Fibroblast of lung (primary cell): Measurements from ENCODE around the gene TMEM40. TPM values are rescaled to one million over a fixed set of nuclear protein-coding genes. Genes with fewer than 3 reads are reported as not detected.
"Not testable (repeated sequence)": the region's sequence is repeated elsewhere in the genome, so short reads cannot be mapped to it uniquely, and the experiment has no call there.

Source experiments
- DNase-seq, 2 donors: peaks; one replicate each; pipeline versions ENCODE4 v3.0.0 to v3.0.0-alpha.2; 2010; ENCODE audit warnings: low read depth in 2 of 2
- H2AFZ ChIP-seq: 2 replicates; pipeline ENCODE4 v1.5.1; 2012; ENCODE audit warnings: low read length, control low read depth, inconsistent platforms
- H3K27ac ChIP-seq: 2 replicates; pipeline ENCODE4 v1.5.1; 2011; ENCODE audit warnings: low read length, control low read depth; ENCODE audit not compliant: insufficient read depth
- H3K27me3 ChIP-seq: 2 replicates; pipeline ENCODE4 v1.5.1; 2011; ENCODE audit warnings: mild to moderate bottlenecking, low read length; ENCODE audit not compliant: control insufficient read depth, insufficient read depth
- H3K36me3 ChIP-seq: 2 replicates; pipeline ENCODE4 v1.5.1; 2011; ENCODE audit warnings: low read length; ENCODE audit not compliant: control insufficient read depth, insufficient read depth
- H3K4me1 ChIP-seq: 2 replicates; pipeline ENCODE4 v1.5.1; 2011; ENCODE audit warnings: low read length; ENCODE audit not compliant: control insufficient read depth, insufficient read depth; ENCODE audit errors: extremely low read depth
- H3K4me2 ChIP-seq: 2 replicates; pipeline ENCODE4 v1.5.1; 2011; ENCODE audit warnings: low read length, control low read depth; ENCODE audit not compliant: insufficient read depth; ENCODE audit errors: extremely low read depth
- H3K4me3 ChIP-seq, 4 experiments: fragments of 200-600 bp in 1 of 4; sonication (generic) in 1 of 4; replicated peaks in 1 of 4; 2 replicates each; pipeline ENCODE4 v1.5.1; 2011 to 2016; ENCODE audit warnings: low read length in 4 of 4, low read depth in 3 of 4, mild to moderate bottlenecking in 3 of 4, control low read depth in 2 of 4, inconsistent platforms in 1 of 4, mixed read lengths in 1 of 4; ENCODE audit not compliant: insufficient read depth in 1 of 4; ENCODE audit errors: control extremely low read depth in 1 of 4
- H3K79me2 ChIP-seq: 2 replicates; pipeline ENCODE4 v1.5.1; 2012; ENCODE audit warnings: mild to moderate bottlenecking, low read length, inconsistent platforms; ENCODE audit not compliant: control insufficient read depth, insufficient read depth
- H3K9ac ChIP-seq: 2 replicates; pipeline ENCODE4 v1.5.1; 2011; ENCODE audit warnings: mild to moderate bottlenecking, low read length, control low read depth; ENCODE audit not compliant: insufficient read depth
- H3K9me3 ChIP-seq: 2 replicates; pipeline ENCODE4 v1.5.1; 2012; ENCODE audit warnings: low read depth, low read length; ENCODE audit not compliant: control insufficient read depth, insufficient read depth
- H4K20me1 ChIP-seq: 2 replicates; pipeline ENCODE4 v1.5.1; 2011; ENCODE audit warnings: low read length; ENCODE audit not compliant: control insufficient read depth, insufficient read depth; ENCODE audit errors: extremely low read depth
- EZH2 ChIP-seq: IDR thresholded peaks from 2 replicates; pipeline ENCODE4 v1.5.1; 2012; ENCODE audit warnings: low read length, control low read depth, mild to moderate bottlenecking; ENCODE audit errors: missing control alignments
- polyA plus RNA-seq, 2 donors: library from polyadenylated mRNA; depleted of rRNA in 1 of 2; stranded (reverse) in 1 of 2; unstranded in 1 of 2; fragments of >200 nt; gene quantifications; 2 replicates each; pipeline ENCODE4 v1.2.1, GENCODE V29; 2011 to 2012; ENCODE audit warnings: missing spikeins in 1 of 2
- total RNA-seq: library from RNA; depleted of rRNA; stranded (reverse); fragments of >200 nt; gene quantifications from 2 replicates; pipeline ENCODE4 v1.2.1, GENCODE V29; 2014
- TF ChIP-seq, protein P1 (sequence below), 2 donors: IDR thresholded peaks in 1 of 2; conservative IDR thresholded peaks in 1 of 2; 1 replicate in 1 of 2; 2 replicates in 1 of 2; pipeline ENCODE4 v1.5.1; 2011 to 2012; ENCODE audit warnings: low read length in 2 of 2, control low read depth in 1 of 2, inconsistent platforms in 1 of 2, low read depth in 1 of 2, mild to moderate bottlenecking in 1 of 2

The TMEM40 gene
- total and polyA plus RNA-seq, 2 donors (not counting 1 experiment from before 2014, with no cell fraction given) = under 0.01 to 0.33 TPM

DNA sequence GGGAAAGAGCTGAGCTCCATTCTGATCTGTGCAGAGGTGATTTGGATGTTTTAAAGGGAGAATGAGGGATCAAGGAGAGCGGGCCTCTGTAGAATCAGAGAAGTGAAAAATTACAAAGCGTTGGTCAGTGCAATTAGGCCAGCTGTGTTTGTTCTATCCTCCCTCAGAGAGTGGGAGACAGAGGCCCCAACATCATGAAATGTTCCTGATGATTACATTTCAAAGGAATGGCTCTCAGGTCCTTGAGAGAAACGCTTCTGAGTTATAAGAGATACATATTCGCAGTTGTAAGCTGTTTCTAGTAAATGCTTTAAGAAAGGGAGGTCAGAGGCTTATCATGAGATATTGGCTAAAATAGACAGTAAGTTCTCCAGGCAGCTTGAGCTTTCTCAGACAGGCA is 21.7 kb upstream of the TMEM40 start:
- no peak for TF ChIP-seq EZH2
- H3K27ac ChIP-seq = no peak overlapping the region
- H3K36me3 ChIP-seq = no peaks in the 10 kb centered on the region
- no peak overlapping the region for H3K9ac ChIP-seq
- no peaks in the 10 kb centered on the region for H3K79me2 ChIP-seq
- H3K4me3 ChIP-seq = no peak overlapping the region
- no peak overlapping the region for H2AFZ ChIP-seq
- no peaks in the 10 kb centered on the region for H3K4me1 ChIP-seq
- H3K4me2 ChIP-seq = no peak overlapping the region
- no peaks in the 10 kb centered on the region for H4K20me1 ChIP-seq
- H3K9me3 ChIP-seq = no peaks in the 10 kb centered on the region
- peaks cover 9% of the 10 kb centered on the region for H3K27me3 ChIP-seq
- DNase-seq = peak in 1 of 2 donors; percentile 36

DNA sequence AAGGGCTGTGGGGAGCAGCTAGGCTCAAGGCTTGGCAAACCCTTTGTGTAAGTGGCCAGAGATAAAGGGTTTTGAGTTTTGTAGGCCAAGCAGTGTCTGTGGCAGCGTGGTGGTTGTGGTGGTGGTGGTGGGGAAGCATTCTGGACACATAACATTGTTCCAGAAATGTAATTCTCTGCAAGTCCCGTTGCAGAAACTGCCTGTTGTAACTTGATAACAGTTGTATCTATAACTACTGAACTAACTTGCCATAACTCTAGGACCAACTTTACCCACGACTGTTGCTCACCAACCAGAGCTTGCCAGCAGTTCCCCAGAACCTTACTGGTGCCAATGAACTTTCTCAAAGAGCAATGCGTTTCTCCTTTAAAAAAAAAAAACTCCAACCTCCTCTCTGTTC is 18.1 kb upstream of the TMEM40 start:
- Histone ChIP-seq H3K79me2 (no peaks in the 10 kb centered on the region), H3K4me2 (no peak overlapping the region), H2AFZ (no peak overlapping the region), H3K4me3 (no peak overlapping the region), H3K9ac (no peak overlapping the region), H3K4me1 (no peaks in the 10 kb centered on the region), H3K27me3 (peaks cover 6% of the 10 kb centered on the region), H3K27ac (no peak overlapping the region), H3K9me3 (no peaks in the 10 kb centered on the region), H3K36me3 (no peaks in the 10 kb centered on the region), H4K20me1 (no peaks in the 10 kb centered on the region)
- DNase-seq = no peak
- TF ChIP-seq, protein P1, sequence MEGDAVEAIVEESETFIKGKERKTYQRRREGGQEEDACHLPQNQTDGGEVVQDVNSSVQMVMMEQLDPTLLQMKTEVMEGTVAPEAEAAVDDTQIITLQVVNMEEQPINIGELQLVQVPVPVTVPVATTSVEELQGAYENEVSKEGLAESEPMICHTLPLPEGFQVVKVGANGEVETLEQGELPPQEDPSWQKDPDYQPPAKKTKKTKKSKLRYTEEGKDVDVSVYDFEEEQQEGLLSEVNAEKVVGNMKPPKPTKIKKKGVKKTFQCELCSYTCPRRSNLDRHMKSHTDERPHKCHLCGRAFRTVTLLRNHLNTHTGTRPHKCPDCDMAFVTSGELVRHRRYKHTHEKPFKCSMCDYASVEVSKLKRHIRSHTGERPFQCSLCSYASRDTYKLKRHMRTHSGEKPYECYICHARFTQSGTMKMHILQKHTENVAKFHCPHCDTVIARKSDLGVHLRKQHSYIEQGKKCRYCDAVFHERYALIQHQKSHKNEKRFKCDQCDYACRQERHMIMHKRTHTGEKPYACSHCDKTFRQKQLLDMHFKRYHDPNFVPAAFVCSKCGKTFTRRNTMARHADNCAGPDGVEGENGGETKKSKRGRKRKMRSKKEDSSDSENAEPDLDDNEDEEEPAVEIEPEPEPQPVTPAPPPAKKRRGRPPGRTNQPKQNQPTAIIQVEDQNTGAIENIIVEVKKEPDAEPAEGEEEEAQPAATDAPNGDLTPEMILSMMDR (conservative IDR thresholded peaks at IDR 0.05 in 1 of 2, IDR thresholded peaks at IDR 0.05 in 1 of 2; ENCODE audit: low read depth in 1 of 2, low read length in 2 of 2) = no peak
- no peak for TF ChIP-seq EZH2

DNA sequence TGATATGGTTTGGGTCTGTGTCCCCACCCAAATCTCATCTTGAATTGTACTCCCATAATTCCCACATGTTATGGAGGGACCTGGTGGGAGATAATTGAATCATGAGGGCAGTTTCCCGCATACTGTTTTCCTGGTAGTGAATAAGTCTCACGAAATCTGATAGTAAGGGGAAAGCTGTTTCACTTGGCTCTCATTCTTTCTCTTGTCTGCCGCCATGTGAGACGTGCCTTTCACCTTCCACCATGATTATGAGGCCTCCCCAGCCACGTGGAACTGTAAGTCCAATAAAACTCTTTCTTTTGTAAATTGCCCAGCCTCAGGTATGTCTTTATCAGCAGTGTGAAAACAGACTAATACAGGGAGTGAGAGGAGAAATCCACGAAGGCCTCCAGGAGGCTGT is 16.9 kb upstream of the TMEM40 start:
- not testable (repeated sequence) for H3K9ac ChIP-seq, H3K4me2 ChIP-seq, H3K79me2 ChIP-seq, H3K9me3 ChIP-seq, H2AFZ ChIP-seq, H3K4me3 ChIP-seq, DNase-seq, H3K4me1 ChIP-seq, H3K27me3 ChIP-seq, H3K27ac ChIP-seq, H3K36me3 ChIP-seq, H4K20me1 ChIP-seq

DNA sequence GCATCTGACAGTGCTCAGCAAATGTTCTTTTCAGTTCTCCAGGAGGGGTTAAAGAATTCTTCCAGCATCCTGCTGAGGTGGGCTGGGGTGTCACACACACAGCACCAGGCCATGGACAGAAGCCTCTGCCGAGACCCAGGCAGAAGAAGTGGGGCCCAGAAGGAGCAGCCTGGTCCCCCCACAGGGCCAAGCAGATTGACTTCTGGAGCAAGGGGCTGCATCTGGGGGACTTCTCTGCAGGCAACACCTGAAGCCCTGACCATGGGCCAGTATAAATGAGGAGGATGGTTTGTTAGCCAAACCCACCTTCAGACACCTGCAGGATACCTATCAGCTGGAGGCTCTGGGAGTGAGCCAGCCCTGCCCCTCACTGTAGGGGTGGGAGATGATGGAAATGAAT is 16.2 kb upstream of the TMEM40 start:
- TF ChIP-seq, protein P1 (conservative IDR thresholded peaks at IDR 0.05 in 1 of 2, IDR thresholded peaks at IDR 0.05 in 1 of 2; ENCODE audit: low read depth in 1 of 2, low read length in 2 of 2) = no peak
- TF ChIP-seq EZH2 = no peak
- no peaks in the 10 kb centered on the region for H3K4me1 ChIP-seq
- no peaks in the 10 kb centered on the region for H3K79me2 ChIP-seq
- H3K4me3 ChIP-seq = no peak overlapping the region
- H3K4me2 ChIP-seq = no peak overlapping the region
- peaks cover 6% of the 10 kb centered on the region for H3K27me3 ChIP-seq
- no peak for DNase-seq
- no peak overlapping the region for H3K27ac ChIP-seq
- H4K20me1 ChIP-seq = no peaks in the 10 kb centered on the region
- no peak overlapping the region for H3K9ac ChIP-seq
- H3K9me3 ChIP-seq = no peaks in the 10 kb centered on the region
- no peaks in the 10 kb centered on the region for H3K36me3 ChIP-seq
- H2AFZ ChIP-seq = no peak overlapping the region
